CD4-positive, CD25-positive, alpha-beta regulatory T cell (primary cell): ENCODE results near the gene CHST11. TPM values are rescaled to one million over a fixed set of nuclear protein-coding genes. Genes with fewer than 3 reads are reported as not detected.
"Not testable (repeated sequence)": the region's sequence is repeated elsewhere in the genome, so short reads cannot be mapped to it uniquely, and the experiment has no call there.

Experiments
- ATAC-seq, 2 donors: fragments of 150-1000 bp; cut with Tn5 transposase; one replicate each; pipeline ENCODE4 v1.10.0; 2021; ENCODE audit warnings: low read depth in 2 of 2, moderate number of reproducible peaks in 2 of 2, moderate library complexity in 1 of 2
- DNase-seq, 3 donors: peaks; one replicate each; pipeline versions ENCODE4 v3.0.0 to v3.0.0-alpha.2; 2012 to 2022; ENCODE audit warnings: mixed read lengths in 1 of 3
- H3K27ac ChIP-seq: one replicate; pipeline ENCODE4 v1.7.0; 2013; ENCODE audit warnings: mild to moderate bottlenecking, low read length; ENCODE audit not compliant: insufficient read depth, poor library complexity, severe bottlenecking
- H3K27me3 ChIP-seq: one replicate; pipeline ENCODE4 v1.7.0; 2013; ENCODE audit warnings: low read length; ENCODE audit not compliant: control insufficient read depth, insufficient read depth
- H3K36me3 ChIP-seq: one replicate; pipeline ENCODE4 v1.7.0; 2013; ENCODE audit warnings: mild to moderate bottlenecking, low read length, moderate library complexity; ENCODE audit not compliant: control insufficient read depth, insufficient read depth
- H3K4me1 ChIP-seq: 2 replicates; pipeline ENCODE4 v1.7.0; 2013; ENCODE audit warnings: mild to moderate bottlenecking, low read length; ENCODE audit not compliant: insufficient read depth, control insufficient read depth, poor library complexity, severe bottlenecking
- H3K4me3 ChIP-seq: one replicate; pipeline ENCODE4 v1.7.0; 2013; ENCODE audit warnings: low read depth, mild to moderate bottlenecking, low read length, moderate library complexity
- H3K9me3 ChIP-seq, 2 experiments: 1 replicate in 1 of 2; 2 replicates in 1 of 2; pipeline ENCODE4 v1.7.0; 2013; ENCODE audit warnings: low read length in 2 of 2, mild to moderate bottlenecking in 1 of 2, moderate library complexity in 1 of 2; ENCODE audit not compliant: control insufficient read depth in 2 of 2
- H3K27ac Mint-ChIP-seq, 3 donors: one replicate each; pipeline ENCODE4 v1.8.0; 2020 to 2022; ENCODE audit warnings: mild to moderate bottlenecking in 3 of 3, mixed read lengths in 3 of 3, moderate library complexity in 2 of 3
- H3K27me3 Mint-ChIP-seq: one replicate; pipeline ENCODE4 v1.8.0; 2022; ENCODE audit warnings: mild to moderate bottlenecking, mixed read lengths
- H3K36me3 Mint-ChIP-seq: one replicate; pipeline ENCODE4 v1.8.0; 2020; ENCODE audit warnings: mixed read lengths
- H3K4me1 Mint-ChIP-seq, 4 donors: one replicate each; pipeline ENCODE4 v1.8.0; 2020 to 2022; ENCODE audit warnings: mixed read lengths in 4 of 4, mild to moderate bottlenecking in 1 of 4
- H3K4me3 Mint-ChIP-seq, 4 donors: one replicate each; pipeline ENCODE4 v1.8.0; 2020 to 2022; ENCODE audit warnings: mild to moderate bottlenecking in 4 of 4, mixed read lengths in 4 of 4, moderate library complexity in 3 of 4
- H3K9me3 Mint-ChIP-seq, 7 donors: one replicate each; pipeline ENCODE4 v1.8.0; 2020 to 2022; ENCODE audit warnings: mixed read lengths in 7 of 7, mild to moderate bottlenecking in 3 of 7, moderate library complexity in 2 of 7
- polyA plus RNA-seq, 4 donors: library from polyadenylated mRNA; unstranded; fragments of 300-500 nt; fragmentation: Illumina TruSeq; gene quantifications; one replicate each; pipeline ENCODE4 v1.2.3, GENCODE V29; 2021
- total RNA-seq: library from RNA; stranded (reverse); gene quantifications from one replicate; pipeline ENCODE4 v1.2.3, GENCODE V29; 2022

The CHST11 gene
- total and polyA plus RNA-seq, 5 donors from 2014 or later, result 70.2 to 192 (median 105) TPM

DNA sequence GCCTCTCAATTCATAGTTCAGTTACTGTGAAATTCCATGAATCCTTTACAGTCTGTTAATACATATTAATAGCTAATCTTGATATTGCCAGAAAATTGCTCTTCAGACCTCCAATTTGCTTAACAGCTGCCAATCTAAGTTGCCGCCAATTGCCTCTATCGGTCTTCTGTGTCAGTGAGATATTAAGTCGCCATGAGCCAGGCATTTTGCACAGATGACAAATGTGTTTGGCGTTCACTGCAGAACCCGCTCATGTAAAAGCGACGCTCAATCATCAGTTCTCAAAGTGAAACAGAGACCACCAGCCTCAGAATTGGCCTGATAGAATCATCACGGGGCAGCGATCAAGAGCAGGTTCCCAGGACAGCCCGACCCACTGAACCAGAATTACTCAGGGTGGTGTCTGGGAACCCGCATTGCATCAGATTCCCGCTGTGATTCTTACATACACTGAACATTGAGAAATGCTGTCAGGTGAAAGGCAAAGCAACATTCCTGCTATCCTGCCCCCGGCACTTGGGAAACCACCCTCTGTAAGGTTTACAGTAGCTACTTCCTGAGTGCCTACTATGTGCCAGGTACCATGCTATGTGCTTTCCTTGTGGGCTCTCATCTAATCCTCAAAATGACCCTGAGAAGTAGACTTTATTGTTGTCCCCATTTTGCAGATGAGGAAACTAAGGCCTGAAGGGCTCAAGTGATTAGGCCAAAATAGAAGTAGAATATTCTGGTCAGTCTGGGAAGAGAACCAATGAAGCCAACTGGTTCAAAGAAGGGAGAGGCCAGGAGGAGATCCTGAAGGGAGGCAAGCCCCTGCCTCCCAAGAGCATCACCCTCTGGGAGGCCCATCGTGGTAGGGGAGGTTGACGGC lies 285.0 kb downstream of the CHST11 start:
- H3K36me3 Mint-ChIP-seq, result peaks cover 14% of the 10 kb centered on the region
- H3K4me3 ChIP-seq, result no peak overlapping the region
- no peak for ATAC-seq
- no peaks in the 10 kb centered on the region for H3K9me3 ChIP-seq
- no peak for DNase-seq
- H3K36me3 ChIP-seq, result no peaks in the 10 kb centered on the region
- H3K27ac Mint-ChIP-seq, result peak overlapping the region in 2 of 3 donors; percentile 88 to 98
- H3K4me1 Mint-ChIP-seq, result peaks cover 59 to 95% (median 79%) of the 10 kb centered on the region in 4 donors
- H3K27me3 Mint-ChIP-seq, result no peaks in the 10 kb centered on the region
- peak overlapping the region; percentile 70 for H3K27ac ChIP-seq
- H3K4me3 Mint-ChIP-seq, result peak overlapping the region in 2 of 4 donors; percentile 20 to 24
- no peaks in the 10 kb centered on the region for H3K27me3 ChIP-seq
- peaks cover 62% of the 10 kb centered on the region for H3K4me1 ChIP-seq
- no peaks in the 10 kb centered on the region for H3K9me3 Mint-ChIP-seq

DNA sequence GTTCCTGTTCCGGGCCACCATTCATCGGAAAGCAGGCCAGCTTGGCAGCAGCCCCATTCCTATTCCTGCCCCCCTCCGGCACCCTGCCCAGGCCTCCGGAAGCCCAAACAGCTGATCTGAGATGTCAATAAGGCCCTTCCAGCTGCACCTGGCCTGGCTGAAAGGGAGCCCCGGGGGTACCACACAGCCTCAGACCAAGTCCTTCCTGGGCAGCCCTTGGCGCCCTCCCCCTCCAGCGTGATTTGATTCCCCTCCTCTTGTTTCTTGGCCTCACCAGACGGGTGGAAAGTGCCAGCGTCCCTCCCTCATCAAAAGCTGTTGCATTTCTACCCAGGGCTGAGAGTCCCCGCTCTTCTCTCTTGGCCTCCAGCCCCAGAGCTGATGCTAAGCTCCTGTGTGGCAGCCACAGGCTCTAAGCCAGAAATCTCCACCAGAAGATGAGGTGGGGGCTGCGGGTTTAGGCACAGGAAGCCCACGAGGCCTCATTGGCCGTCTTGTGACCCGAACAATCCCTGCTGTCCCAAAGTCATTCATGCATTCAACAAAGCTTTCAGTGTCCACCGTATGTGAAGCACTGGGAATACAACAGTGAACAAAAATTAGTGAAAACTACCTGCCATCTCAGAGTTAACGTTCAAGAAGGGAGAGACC lies 285.9 kb downstream of the CHST11 start:
- Mint-ChIP-seq H3K9me3 (no peaks in the 10 kb centered on the region), H3K27ac (peak overlapping the region in 2 of 3 donors; percentile 1 to 16), H3K4me3 (peak overlapping the region in 2 of 4 donors; percentile 16 to 27), H3K4me1 (peaks cover 63 to 95% (median 79%) of the 10 kb centered on the region in 4 donors), H3K36me3 (peaks cover 14% of the 10 kb centered on the region), H3K27me3 (no peaks in the 10 kb centered on the region)
- H3K27ac ChIP-seq, result no peak overlapping the region
- peaks cover 62% of the 10 kb centered on the region for H3K4me1 ChIP-seq
- no peak for DNase-seq
- H3K9me3 ChIP-seq, result no peaks in the 10 kb centered on the region
- no peaks in the 10 kb centered on the region for H3K27me3 ChIP-seq
- H3K36me3 ChIP-seq, result no peaks in the 10 kb centered on the region
- H3K4me3 ChIP-seq, result no peak overlapping the region
- ATAC-seq, result no peak

DNA sequence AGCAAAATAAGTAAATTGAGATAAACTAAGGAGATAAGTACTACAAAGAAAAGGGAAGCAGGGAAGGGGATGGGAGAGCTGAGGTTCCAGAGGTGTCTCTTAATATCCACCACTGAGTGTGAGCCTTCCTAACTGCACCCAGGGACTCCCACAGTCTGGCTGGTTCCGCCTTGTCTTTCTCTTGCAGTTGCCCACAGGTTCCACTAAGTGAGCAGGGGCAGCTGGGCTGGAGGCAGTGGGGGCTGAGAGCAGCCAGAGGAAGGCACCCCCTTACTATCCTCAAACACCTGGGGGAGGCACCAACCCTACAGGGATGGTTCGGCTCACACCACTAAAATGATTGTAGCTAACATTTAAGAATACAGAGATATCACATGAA lies 286.4 kb downstream of the CHST11 start:
- H3K4me3 ChIP-seq, result no peak overlapping the region
- Mint-ChIP-seq H3K36me3 (peaks cover 14% of the 10 kb centered on the region), H3K4me1 (peaks cover 64 to 95% (median 80%) of the 10 kb centered on the region in 4 donors), H3K4me3 (peak overlapping the region in 1 of 4 donors; percentile 27), H3K9me3 (no peaks in the 10 kb centered on the region), H3K27me3 (no peaks in the 10 kb centered on the region), H3K27ac (peak overlapping the region in 2 of 3 donors; percentile 1 to 16)
- H3K36me3 ChIP-seq, result no peaks in the 10 kb centered on the region
- ATAC-seq (no peak), DNase-seq (no peak)
- H3K4me1 ChIP-seq, result peaks cover 62% of the 10 kb centered on the region
- H3K27me3 ChIP-seq, result no peaks in the 10 kb centered on the region
- no peak overlapping the region for H3K27ac ChIP-seq
- H3K9me3 ChIP-seq, result no peaks in the 10 kb centered on the region

DNA sequence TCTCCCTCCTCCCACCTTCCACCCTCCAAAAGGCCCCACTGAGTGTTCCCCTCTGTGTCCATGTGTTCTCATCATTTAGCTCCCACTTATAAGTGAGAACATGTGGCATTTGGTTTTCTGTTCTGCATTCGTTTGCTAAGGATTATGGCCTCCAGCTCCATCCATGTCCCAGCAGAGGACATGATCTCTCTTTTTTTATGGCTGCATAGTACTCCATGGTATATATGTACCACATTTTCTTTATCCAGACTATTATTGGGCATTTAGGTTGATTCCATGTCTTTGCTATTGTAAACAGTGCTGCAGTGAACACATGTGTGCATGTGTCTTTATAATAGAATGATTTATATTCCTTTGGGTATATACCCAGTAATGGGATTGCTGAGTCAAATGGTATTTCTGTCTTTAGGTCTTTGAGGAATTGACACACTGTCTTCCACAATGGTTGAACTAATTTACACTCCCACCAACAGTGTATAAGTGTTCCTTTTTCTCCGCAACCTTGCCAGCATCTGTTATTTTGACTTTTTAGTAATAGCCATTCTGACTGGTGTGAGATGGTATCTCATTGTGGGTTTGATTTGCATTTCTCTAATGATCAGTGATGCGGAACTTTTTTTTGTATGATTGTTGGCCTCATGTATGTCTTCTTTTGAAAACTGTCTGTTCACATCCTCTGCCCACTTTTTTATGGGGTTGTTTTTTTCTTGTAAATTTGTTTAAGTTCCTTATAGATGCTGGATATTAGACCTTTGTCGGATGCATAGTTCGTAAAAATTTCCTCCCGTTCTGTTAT lies 287.2 kb downstream of the CHST11 start:
- H3K4me3 ChIP-seq, H3K27ac ChIP-seq, ATAC-seq, H3K27me3 Mint-ChIP-seq, H3K36me3 ChIP-seq, H3K9me3 Mint-ChIP-seq, DNase-seq, H3K9me3 ChIP-seq, H3K27me3 ChIP-seq: not testable (repeated sequence)
- peaks cover 61% of the 10 kb centered on the region for H3K4me1 ChIP-seq
- Mint-ChIP-seq H3K4me3 (peak overlapping the region in 1 of 4 donors; percentile 27), H3K36me3 (peaks cover 14% of the 10 kb centered on the region), H3K27ac (peak overlapping the region; percentile 10 to 45 (median 34)), H3K4me1 (peaks cover 59 to 95% (median 79%) of the 10 kb centered on the region in 4 donors)

DNA sequence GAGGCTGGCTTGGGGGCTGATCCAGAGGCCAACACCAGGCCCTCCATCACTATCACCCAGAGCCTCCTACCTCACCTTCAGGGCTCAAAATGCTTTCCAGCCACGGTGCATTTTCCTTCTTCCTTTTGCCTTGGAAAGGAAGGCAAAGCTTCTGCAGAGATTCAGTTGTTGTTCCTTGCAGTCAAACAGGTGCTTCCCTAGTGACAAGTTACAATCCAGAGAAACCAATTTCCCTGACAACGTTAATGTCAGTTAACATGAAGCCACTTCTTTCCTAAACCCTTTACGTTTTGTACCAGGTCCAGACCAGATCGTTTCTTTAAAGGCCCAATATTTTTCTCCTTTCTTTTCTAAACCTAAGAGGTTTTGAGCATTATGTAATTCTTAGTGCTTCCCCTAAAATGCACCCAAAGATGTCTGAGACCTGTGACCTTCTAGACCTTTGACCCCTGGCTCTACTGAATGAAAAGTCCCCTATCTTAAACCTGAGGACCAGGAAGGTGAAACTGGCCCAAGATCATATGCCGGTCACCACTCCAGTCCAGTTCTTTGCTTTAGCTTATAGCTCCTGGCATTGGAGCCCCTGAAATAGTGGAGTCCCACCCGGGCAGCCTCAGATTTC lies 289.8 kb downstream of the CHST11 start:
- DNase-seq, result no peak
- no peak for ATAC-seq
- no peaks in the 10 kb centered on the region for H3K27me3 Mint-ChIP-seq

DNA sequence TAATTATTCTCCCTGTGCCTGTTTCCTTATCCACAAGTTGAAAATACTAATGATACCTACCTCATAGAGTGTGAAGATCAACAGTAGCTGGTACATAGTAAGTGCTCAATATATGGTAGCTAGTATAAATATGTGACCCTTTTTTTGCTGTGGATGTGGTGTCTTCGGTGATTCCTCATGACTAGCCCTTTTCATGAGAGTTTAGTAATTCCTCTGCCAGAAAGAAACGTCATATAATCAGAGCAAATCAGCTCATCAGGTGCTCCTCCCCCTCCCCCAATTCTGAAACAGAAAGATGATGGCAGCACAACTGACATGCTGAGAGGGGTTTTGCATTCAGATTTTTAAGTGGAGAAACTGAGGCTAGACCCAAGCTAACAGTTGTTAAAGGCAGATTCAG lies 290.6 kb downstream of the CHST11 start:
- Histone ChIP-seq H3K9me3 (no peaks in the 10 kb centered on the region), H3K27ac (no peak overlapping the region), H3K36me3 (no peaks in the 10 kb centered on the region), H3K4me1 (peaks cover 42% of the 10 kb centered on the region), H3K4me3 (peak overlapping the region; percentile 48), H3K27me3 (no peaks in the 10 kb centered on the region)
- DNase-seq (no peak), ATAC-seq (no peak)
- H3K9me3 Mint-ChIP-seq, result no peaks in the 10 kb centered on the region
- H3K36me3 Mint-ChIP-seq, result peaks cover 9% of the 10 kb centered on the region
- peaks cover 53 to 88% (median 74%) of the 10 kb centered on the region in 4 donors for H3K4me1 Mint-ChIP-seq
- H3K4me3 Mint-ChIP-seq, result peak overlapping the region; percentile 23 to 86 (median 76)
- H3K27ac Mint-ChIP-seq, result peak overlapping the region in 2 of 3 donors; percentile 81 to 84
- H3K27me3 Mint-ChIP-seq, result no peaks in the 10 kb centered on the region

More for the DNA sequence above, 289.8 kb downstream of the CHST11 start:
- Mint-ChIP-seq H3K4me1 (peaks cover 46 to 87% (median 72%) of the 10 kb centered on the region in 4 donors), H3K27ac (peak overlapping the region in 2 of 3 donors; percentile 47 to 84), H3K36me3 (peaks cover 9% of the 10 kb centered on the region), H3K4me3 (peak overlapping the region in 2 of 4 donors; percentile 23 to 48), H3K9me3 (no peaks in the 10 kb centered on the region)
- Histone ChIP-seq H3K27ac (no peak overlapping the region), H3K4me3 (no peak overlapping the region), H3K36me3 (no peaks in the 10 kb centered on the region), H3K4me1 (peaks cover 42% of the 10 kb centered on the region), H3K9me3 (no peaks in the 10 kb centered on the region), H3K27me3 (no peaks in the 10 kb centered on the region)

DNA sequence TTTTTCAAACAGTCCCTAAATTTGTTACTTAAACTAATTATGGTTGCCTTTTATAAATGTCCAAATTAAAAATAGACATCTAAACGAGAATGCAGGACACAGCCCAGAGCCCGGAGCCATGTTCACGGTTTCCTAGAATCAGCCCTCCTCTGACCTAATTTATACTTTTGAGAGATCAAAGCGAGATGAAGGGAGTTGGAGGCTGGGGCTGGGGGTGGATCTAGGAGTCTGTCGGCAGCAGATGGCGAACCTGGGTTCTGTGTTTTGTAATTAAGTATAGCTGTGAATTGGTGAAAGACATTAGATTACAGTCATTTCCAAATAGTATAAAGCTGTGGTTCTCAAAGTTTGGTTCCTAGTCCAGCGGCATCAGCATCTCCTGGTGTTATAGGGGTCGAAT lies 291.2 kb downstream of the CHST11 start:
- peak overlapping the region; percentile 47 for H3K27ac ChIP-seq
- peak; percentile 14 to 53 for ATAC-seq
- no peaks in the 10 kb centered on the region for H3K27me3 Mint-ChIP-seq
- peak overlapping the region; percentile 28 to 84 (median 81) for H3K27ac Mint-ChIP-seq
- peaks cover 42% of the 10 kb centered on the region for H3K4me1 ChIP-seq
- peaks cover 6% of the 10 kb centered on the region for H3K36me3 Mint-ChIP-seq
- H3K36me3 ChIP-seq, result no peaks in the 10 kb centered on the region
- no peaks in the 10 kb centered on the region for H3K9me3 Mint-ChIP-seq
- H3K4me3 ChIP-seq, result peak overlapping the region; percentile 48
- DNase-seq, result peak in 1 of 3 donors; percentile 57
- no peaks in the 10 kb centered on the region for H3K27me3 ChIP-seq
- peaks cover 56 to 82% (median 71%) of the 10 kb centered on the region in 4 donors for H3K4me1 Mint-ChIP-seq
- peak overlapping the region; percentile 23 to 86 (median 76) for H3K4me3 Mint-ChIP-seq
- H3K9me3 ChIP-seq, result no peaks in the 10 kb centered on the region
